DND-41 (cell line): ENCODE results near the gene MAP4K3.

Experiments
- CTCF ChIP-seq: IDR thresholded peaks from 2 replicates; pipeline ENCODE4 v1.5.1; 2012; ENCODE audit warnings: borderline replicate concordance, low read length, moderate library complexity, mild to moderate bottlenecking; ENCODE audit not compliant: poor library complexity, severe bottlenecking; ENCODE audit errors: extremely low read depth
- EZH2 ChIP-seq: IDR thresholded peaks from 3 replicates; pipeline ENCODE4 v1.6.1; 2012; ENCODE audit warnings: borderline replicate concordance, low read depth, mild to moderate bottlenecking, moderate library complexity, low read length, inconsistent platforms; ENCODE audit not compliant: severe bottlenecking

GRCh38 chr2:39375917-39376316 is 61.2 kb downstream of the MAP4K3 start:
- TF ChIP-seq CTCF, result no peak
- no peak for TF ChIP-seq EZH2
